Effector CD8-positive, alpha-beta T cell (primary cell): ENCODE measurements around the gene USP14.

Experiments used
- DNase-seq: peaks from one replicate; lab custom pipeline; 2025; lab: John Stamatoyannopoulos, UW

USP14 gene

DNA sequence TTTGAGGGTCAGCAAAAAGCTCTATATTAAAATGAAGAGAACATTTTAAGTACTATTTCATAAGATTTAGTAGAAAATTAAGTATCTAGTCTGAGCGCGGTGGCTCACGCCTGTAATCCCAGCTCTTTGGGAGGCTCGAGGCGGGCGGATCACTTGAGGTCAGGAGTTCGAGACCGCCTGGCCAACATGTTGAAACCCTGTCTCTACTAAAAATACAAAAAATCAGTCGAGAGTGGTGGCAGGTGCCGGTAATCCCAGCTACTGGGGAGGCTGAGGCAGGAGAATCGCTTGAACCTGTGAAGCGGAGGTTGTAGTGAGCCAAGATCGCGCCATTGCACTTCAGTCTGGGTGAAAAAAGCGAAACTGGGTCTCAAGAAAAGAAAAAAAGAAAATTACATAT lies 1.6 kb downstream of the USP14 start:
- DNase-seq = no peak

DNA sequence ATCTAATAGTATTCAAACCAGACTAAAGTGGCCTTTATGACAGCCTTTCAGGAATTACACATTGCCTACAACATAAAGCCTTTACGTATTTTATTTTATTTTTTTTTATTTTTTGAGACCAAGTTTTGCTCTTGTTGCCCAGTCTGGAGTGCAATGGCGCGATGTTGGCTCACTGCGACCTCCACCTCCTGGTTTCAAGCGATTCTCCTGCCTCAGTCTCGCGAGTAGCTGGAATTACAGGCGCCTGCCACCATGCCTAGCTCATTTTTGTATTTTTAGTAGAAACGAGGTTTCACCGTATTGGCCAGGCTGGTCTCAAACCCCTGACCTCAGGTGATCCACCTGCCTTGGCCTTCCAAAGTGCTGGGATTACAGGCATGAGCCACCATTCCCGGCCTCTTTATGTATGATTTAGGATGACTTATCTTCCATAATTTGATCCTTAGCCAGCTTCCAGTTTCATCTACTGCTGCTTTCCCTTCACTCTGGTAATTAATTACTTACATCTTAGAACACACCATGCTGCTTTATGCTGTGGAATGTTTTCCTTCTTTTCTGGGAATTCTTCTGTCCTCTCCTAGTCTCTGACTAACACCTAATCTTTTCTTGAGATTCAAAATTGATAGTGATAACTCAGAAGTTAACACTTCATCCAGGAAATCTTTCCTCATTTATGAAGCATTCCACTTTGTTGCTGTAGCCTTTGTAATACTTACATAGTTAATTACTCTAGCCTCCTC lies 2.6 kb downstream of the USP14 start:
- no peak for DNase-seq

DNA sequence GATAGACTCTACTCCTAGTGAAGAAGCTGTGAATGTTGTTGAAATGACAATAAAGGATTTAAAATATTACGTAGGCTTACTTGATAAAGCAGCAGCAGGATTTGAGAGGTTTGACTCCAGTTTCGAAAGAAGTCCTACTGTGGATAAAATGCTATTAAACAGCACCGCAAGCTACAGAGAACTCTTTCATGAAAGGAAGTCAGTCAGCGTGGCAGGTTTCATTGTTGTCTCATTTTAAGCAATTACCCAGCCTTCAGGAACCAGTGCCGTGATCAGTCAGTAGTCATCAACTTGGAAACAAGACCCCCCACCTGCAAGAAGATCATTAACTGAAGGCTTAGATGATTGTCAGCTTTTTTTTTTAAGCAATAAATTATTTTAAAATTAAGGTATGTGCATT lies 14.0 kb downstream of the USP14 start:
- no peak for DNase-seq

DNA sequence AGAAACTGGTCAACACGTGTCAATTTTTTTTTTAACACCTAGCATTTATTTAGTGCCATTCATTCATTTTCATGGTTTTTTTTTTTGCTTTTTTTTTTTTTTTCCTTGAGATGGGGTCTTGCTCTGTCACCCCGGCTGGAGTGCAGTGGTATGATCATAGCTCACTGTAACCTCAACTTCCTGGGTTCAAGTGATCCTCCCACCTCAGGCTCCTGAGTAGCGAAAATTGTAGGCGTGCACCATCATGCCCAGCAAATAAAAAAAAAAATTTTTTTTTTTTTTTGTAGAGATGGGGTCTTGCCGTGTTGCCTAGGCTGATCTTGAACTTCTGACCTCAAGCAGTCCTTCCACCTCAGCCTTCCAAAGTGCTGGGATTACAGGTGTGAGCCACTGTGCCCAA lies 21.1 kb downstream of the USP14 start:
- no peak for DNase-seq

DNA sequence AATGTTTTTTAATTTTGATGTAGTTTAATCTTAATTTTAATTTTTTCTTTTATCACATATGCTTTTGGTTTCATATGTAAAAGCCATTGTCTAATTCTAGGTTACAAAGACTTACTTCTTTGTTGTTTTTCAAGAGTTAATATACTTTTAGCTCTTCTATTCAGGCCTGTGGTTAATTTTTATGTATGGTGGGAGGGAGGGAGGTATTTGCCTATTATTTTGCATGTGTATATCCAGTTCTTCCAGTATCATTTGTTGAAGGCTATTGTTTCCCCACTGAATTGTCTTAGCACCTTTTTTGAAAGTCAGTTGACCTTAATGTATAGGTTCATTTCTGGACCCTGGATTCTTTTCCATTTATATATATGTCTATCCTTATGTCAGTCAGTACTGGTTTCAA lies 23.4 kb downstream of the USP14 start:
- DNase-seq = no peak

DNA sequence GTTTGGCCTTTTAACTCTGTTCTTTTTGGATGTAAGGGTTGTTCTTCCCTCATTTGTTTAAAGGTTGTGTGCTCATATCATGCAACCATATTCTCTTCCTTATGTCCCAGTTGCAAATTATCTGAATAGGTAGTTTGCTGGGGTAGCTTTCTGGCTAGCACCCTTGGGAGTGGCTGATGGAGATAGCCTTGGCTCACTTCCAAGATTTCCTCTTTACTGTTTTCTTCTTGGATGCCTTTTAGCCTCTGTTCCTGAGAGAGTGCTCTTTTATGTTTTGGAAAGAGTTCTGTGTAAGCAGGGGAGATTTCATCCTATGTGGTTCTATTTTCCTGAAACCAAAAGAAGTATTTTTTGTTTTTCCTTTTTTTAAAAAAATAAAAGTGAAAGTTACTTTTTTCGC lies 25.4 kb downstream of the USP14 start:
- DNase-seq = no peak

DNA sequence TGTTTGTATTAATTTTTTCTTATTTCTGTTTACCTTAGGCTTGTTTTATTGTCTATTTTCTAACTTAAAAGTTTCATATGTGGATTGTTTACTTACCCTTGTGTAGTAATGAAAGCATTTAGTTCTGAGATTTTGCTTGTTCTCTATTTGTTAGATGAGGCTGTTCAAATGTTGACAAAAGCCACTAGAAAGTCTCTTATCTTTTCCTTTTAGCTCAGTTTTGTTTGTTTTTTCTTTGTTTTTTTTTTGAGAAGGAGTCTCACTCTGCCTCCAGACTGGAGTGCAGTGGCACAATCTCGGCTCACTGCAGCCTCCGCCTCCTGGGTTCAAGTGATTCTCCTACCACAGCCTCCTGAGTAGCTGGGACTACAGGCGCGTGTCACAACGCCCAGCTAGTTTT lies 30.9 kb downstream of the USP14 start:
- DNase-seq = no peak

DNA sequence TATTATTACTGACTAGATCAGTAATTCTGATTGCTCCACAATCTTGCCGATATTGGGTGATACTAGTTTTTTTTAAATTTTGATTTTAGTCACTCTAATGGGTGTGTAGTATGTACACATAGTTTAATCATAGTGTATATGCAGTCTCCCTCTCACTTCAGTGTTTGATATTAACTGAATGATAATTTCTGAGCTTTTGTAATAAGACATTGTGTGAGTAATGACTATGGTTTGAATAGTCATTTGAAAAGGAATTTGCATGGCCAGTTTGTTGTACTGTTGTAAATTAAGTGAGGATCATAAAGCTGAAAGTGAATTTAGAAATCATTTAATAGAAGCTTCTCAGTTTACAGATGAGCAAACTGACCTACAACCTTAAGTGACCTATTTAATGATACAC lies 33.4 kb downstream of the USP14 start:
- no peak for DNase-seq

DNA sequence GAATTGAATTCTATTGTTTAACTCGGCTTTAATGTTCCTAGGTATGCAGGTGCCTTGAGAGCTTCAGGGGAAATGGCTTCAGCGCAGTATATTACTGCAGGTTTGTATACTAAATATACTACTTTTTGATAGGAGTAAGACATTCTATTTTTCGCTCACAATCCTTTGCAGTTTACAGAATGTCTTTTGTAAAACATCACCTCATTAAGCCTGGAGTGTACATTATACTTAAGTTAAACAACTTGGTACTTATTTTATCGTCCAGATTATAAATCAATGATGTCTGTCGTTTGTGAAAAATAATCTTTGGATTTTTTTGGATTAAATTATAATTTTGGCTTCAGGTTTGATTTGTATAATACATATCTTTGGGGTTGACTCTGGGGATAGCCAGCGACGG lies 34.4 kb downstream of the USP14 start:
- DNase-seq = no peak

DNA sequence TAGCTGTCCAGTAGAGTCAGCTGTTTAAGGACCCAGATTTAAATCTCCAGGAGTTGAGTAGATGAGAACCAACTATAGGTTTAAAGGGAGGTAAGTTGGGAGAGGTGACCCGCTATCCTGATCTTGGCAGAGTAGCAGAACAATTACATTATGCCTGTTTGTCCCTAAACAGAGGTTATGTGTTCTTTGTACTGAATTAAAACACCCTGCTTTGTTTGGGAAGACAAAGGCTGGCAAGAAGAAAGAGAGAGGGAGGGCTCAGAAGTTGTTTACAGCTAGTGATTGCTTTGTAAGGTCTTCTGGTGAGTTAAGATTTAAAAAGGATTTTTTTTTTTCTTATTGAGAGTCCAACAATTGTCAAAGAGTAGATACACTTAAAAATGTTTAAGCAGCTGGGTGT lies 37.3 kb downstream of the USP14 start:
- no peak for DNase-seq

DNA sequence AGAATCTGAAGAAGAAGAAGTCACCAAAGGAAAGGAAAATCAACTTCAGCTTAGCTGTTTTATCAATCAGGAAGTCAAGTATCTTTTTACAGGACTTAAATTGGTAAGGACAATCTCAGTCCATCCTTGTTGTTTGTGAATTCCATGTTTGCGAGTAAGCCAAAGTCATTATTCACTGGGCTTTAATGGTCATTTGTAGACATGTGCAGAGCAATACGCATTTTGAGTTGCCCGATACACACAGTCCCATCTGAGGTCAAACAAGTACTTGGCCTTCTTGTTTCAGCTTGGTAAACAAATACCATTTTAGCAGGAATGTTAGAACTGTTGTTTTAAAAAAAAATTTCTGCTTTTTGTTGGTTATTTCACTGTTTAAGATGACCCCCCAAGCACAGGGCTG lies 40.9 kb downstream of the USP14 start:
- DNase-seq = no peak

DNA sequence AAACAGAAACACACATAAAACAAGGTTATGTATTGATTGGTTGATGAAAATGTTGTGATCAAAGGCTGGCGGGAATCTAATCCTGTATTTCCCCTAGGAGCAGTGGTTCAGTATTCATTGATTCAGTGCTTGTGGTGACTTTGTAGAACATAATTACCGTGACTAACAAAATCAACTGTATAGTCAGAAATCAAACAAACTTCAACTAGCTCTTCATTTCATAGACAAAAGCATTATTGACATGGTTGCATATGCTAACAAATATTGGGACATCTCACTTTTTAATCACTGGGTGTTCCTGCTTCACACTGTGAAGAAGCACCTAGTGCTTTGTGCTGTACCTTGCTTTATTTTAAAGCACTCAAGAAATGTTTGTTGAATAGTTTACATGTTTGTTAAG lies 41.4 kb downstream of the USP14 start:
- DNase-seq = no peak

DNA sequence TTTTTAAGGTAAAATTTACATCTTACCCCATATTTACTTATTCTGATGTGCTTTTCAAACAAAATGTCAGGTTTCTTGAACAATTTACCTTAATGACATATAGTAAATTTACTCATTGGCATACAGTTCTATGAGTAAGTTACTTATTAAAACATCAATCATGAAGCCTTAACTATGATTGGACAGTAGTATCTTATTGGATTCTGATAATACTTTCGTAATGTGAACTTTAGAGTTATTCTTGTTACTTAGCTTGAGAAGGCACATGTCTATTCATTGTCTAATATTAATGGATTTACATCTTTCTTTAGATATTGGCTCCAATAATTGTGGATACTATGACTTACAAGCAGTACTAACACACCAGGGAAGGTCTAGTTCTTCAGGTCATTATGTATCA lies 51.7 kb downstream of the USP14 start:
- DNase-seq = no peak

DNA sequence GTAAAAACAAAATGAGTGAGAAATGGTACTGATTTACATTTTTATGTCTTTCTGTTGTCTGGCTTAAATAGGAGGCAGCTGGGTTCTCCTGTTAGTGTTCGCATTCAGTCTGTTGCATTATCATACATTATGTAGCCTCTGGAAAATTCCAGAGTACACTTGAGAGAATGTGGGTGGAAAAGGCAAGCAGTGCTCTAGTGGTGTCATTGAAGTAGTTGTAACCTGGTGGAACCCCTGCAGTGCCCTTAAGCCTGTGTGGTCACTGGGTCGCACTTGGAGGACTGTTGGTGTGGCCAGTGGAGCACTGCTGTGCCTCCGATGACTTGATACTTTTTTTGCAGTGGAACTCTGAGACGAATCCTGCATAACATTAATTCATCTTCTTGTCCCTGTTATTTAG lies 52.4 kb downstream of the USP14 start:
- no peak for DNase-seq

DNA sequence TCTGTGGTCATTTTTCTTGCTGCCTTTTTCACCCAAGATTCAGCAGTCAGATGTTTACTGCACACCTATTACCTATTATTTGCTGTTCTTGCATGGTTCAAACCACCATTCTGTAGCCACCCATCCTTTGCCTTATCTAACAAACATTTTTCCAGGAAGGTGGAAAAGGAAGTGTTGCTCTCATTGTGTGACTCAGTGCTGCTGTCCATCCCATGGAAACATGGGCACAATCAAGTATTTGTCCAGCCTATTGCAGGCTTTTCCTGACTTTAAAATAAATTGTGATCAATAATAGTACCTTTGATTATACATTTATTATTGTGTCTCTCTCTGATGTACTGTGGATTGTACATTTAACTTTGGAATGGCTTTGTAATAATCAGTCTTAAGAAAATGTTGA lies 53.2 kb downstream of the USP14 start:
- DNase-seq = no peak

DNA sequence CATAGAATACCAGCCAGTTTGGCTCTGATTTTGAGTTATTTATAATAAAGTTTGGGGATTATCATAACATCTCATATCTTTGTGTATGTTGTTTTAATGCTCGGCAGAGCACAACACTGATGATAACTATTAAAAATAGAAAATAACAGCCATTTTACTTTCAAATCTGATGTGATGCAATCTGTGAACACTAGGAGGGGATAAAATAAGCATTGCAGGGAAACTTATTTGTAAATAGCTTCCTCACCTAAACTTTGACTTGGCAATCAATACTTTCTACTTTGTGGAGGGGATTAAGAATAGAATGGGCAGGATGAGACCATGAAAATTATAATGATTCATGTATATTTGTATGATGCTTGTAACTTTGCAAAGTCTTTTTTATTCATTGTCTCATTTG lies 54.4 kb downstream of the USP14 start:
- no peak for DNase-seq

DNA sequence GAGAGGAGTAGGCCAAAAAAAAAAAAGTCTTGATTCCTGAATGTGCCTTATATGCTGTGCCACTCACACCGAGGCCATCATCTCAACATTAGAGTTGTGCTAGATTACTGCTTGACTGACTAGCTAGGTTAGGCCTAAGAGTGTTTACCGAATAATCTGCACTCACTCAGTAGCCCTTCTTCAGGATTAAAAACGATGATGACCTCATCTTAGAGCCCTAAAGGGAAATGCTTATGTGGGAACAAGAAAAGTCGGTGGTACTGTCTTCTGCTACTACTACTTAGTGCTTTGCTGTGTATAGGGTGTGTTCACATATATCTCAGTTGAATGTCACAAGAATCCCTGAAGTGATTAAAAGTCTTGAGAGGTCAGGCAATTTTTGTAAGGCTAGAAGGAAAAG lies 55.1 kb downstream of the USP14 start:
- DNase-seq = no peak

DNA sequence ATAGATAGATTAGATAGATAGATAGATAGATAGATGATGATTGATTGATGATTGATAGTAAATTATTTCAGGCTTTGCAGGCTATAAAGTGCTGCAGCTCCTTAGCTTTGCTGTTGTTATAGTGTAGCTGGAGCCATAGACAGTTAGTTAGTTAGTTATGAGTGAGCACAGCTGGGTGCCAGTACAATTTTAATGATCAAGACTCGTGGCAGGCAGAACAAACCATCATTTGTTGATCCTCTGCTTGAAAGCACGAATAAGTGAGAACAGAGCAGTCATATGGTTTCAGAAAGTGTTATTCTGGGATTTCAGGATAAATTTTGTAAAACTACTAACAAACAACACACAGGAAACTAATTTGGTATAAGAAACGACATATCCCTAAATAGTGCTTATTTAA lies 55.6 kb downstream of the USP14 start:
- no peak for DNase-seq

DNA sequence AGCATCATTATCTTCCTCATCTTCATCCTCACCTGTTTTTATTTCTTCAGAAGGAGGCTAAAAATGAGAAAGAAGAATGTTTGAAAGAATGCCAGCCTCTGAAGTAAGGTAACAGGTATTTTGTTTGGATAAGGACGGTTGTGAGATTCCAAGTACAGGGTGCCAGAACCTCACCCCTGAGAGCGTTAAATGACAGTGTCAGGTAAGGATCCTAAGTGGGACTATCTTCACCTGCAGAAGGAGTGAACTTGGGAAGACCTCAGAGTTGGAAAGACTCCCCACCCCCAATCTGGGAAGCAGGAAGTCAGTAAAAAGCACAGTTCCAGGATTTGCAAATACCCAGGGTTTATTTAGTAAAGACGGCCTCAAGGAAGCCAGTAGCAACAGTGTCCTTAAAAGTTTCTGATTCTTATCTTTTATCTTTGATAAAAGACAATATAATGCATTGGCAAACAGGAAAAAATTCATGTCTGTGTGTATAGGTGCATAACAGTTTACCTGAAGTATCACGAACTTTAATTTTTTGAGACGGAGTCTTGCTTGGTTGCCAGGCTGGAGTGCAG lies 57.2 kb downstream of the USP14 start:
- DNase-seq = no peak

DNA sequence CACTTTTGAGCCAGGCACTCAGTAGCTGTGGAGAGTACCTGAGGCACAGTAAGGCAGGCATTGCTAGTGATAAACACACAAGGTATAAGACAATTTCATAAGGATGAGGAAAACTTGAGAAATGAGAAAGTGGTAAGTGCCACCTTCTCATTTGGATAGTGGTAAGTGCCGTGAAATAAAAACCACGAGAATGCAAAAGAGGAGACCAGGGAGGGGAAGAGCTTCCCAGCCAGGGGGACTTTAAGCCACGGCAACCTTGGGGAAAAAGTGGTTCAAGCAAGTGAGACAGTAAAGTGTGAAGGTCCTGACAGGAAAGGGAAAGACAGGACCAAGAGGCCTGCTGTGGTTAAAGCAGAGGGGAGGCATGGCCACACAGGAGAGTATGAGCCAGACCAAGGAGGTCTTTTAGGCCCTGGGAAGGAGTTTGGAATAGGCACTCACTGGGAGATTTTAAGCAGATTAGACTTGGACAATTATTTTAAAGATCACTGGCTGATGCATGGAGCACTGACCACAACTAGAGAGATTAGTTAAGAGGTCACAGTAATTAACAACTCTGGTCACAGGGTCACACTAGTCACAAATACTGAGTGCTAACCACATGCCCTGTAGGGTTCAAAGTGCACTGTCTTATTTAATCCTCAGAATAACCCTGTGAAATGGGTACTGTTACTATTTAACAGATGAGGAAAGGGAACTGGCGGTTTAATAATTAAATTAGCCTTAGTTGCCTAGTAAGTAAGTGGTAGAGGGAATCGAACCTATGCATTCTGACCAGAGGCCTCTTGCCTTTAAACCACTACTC lies 59.4 kb downstream of the USP14 start:
- DNase-seq = no peak

DNA sequence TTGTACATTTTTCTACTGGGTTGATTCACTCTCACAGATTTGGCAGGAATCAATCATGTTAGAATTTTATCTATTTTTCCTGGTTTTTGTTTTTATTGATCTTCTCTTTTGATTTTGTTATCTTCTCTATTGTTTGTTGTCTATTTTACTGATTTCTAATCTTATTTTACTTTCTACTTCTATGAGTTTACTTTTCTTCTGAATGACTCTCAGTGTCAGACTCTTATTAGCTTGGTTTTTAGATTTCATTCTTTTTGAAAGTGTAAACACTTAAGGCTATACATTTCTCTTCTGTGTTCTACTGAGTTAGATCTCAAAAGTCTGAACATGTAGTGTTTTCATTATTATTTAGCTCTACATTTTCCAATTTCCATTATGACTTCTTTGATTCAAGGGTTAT lies 62.4 kb downstream of the USP14 start:
- no peak for DNase-seq

DNA sequence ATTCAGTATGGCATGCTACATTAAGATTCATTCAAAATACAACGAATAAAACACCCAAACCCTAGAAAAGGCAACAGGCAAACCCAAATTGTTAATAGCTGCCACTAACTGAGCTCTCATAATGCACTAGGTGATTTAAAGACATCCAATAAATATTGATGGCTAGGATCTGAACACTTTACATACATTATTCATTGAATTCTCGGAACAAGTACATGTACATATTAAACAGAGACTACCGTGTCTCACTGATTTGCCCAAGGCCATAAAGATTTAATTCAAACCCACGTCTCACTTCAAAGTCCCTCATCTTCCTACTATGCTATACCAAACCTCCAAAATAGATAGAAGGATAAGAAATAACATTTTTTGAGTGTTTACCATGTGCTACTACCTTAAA lies 67.4 kb downstream of the USP14 start:
- DNase-seq = no peak

DNA sequence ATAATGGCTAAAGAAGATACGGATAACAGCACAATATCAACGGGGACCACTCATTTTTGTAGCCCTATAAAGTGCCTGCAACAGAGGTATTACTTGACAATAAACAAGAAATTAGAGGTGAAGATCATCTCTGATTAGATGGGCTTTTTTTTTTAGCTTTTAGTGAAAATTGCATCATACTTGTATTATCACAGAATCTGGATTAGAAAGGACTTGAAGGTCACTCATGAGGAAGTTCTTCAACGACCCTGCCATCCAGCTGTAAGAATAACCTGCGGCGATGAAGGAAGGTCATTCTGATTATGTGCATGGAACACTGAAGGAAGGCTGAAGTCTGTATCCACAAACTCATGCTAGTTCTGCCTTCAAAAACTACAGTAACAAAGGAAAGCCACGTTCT lies 69.0 kb downstream of the USP14 start:
- DNase-seq = no peak
